KMS-11 (cell line): ENCODE results near the gene ZBTB20.
"Not testable (repeated sequence)": the region's sequence is repeated elsewhere in the genome, so short reads cannot be mapped to it uniquely, and the experiment has no call there.

Experiments
- H2AFZ ChIP-seq: fragments of 200-600 bp; sonication (generic); 2 replicates; pipeline ENCODE4 v1.6.1; 2016; ENCODE audit warnings: antibody characterized with exemption, mixed run types, low read depth
- H3K27ac ChIP-seq: fragments of 200-600 bp; sonication (generic); 2 replicates; pipeline ENCODE4 v1.6.1; 2016; ENCODE audit warnings: mild to moderate bottlenecking, mixed run types
- H3K27me3 ChIP-seq: fragments of 200-600 bp; sonication (generic); 2 replicates; pipeline ENCODE4 v1.6.1; 2017; ENCODE audit warnings: mild to moderate bottlenecking, low read depth, mixed run types, moderate library complexity; ENCODE audit not compliant: insufficient read depth
- H3K36me3 ChIP-seq: fragments of 200-600 bp; sonication (generic); 2 replicates; pipeline ENCODE4 v1.6.1; 2017; ENCODE audit warnings: mild to moderate bottlenecking, mixed run types; ENCODE audit not compliant: insufficient read depth
- H3K4me1 ChIP-seq: fragments of 200-600 bp; sonication (generic); 2 replicates; pipeline ENCODE4 v1.6.1; 2016; ENCODE audit warnings: mild to moderate bottlenecking, low read depth, mixed run types; ENCODE audit not compliant: poor library complexity, severe bottlenecking
- H3K4me2 ChIP-seq: fragments of 200-600 bp; sonication (generic); 2 replicates; pipeline ENCODE4 v1.7.0; 2016; ENCODE audit warnings: mild to moderate bottlenecking, mixed run types
- H3K4me3 ChIP-seq: fragments of 200-600 bp; sonication (generic); IDR thresholded peaks from 2 replicates; pipeline ENCODE4 v1.6.1; 2017; ENCODE audit warnings: low read depth, low read length, mixed read lengths; ENCODE audit not compliant: insufficient read depth
- H3K79me2 ChIP-seq: fragments of 200-600 bp; sonication (generic); 2 replicates; pipeline ENCODE4 v1.6.1; 2016; ENCODE audit warnings: low read depth, mixed run types; ENCODE audit not compliant: insufficient read depth
- H3K9ac ChIP-seq: fragments of 200-600 bp; sonication (generic); 2 replicates; pipeline ENCODE4 v1.6.1; 2016; ENCODE audit warnings: mild to moderate bottlenecking, mixed run types
- H4K20me1 ChIP-seq: fragments of 200-600 bp; sonication (generic); 2 replicates; pipeline ENCODE4 v1.6.1; 2016; ENCODE audit warnings: mild to moderate bottlenecking, mixed run types; ENCODE audit not compliant: insufficient read depth
- CTCF ChIP-seq: fragments of 200-600 bp; sonication (generic); conservative IDR thresholded peaks from 2 replicates; pipeline ENCODE4 v1.6.1; 2017; ENCODE audit warnings: low read depth, mild to moderate bottlenecking, antibody characterized with exemption, low read length, moderate library complexity, mixed read lengths

Gene ZBTB20

GRCh38 chr3:114686621-114687020 lies 460.5 kb downstream of the ZBTB20 start:
- no peaks in the 10 kb centered on the region for H3K4me1 ChIP-seq
- H3K4me3 ChIP-seq = no peak overlapping the region
- H3K27me3 ChIP-seq = no peaks in the 10 kb centered on the region
- H3K79me2 ChIP-seq = no peaks in the 10 kb centered on the region
- no peak overlapping the region for H3K4me2 ChIP-seq
- H3K36me3 ChIP-seq = no peaks in the 10 kb centered on the region
- no peak for TF ChIP-seq CTCF
- H4K20me1 ChIP-seq = no peaks in the 10 kb centered on the region
- no peak overlapping the region for H2AFZ ChIP-seq
- no peak overlapping the region for H3K9ac ChIP-seq
- no peak overlapping the region for H3K27ac ChIP-seq

- no peaks in the 10 kb centered on the region for H3K36me3 ChIP-seq
- no peak overlapping the region for H3K27ac ChIP-seq
- H4K20me1 ChIP-seq = no peaks in the 10 kb centered on the region
- H3K4me1 ChIP-seq = no peaks in the 10 kb centered on the region
- H3K4me3 ChIP-seq = no peak overlapping the region
- H3K4me2 ChIP-seq = no peak overlapping the region
- no peaks in the 10 kb centered on the region for H3K79me2 ChIP-seq
- H3K9ac ChIP-seq = no peak overlapping the region
- no peak for TF ChIP-seq CTCF
- H2AFZ ChIP-seq = no peak overlapping the region
- H3K27me3 ChIP-seq = no peaks in the 10 kb centered on the region
Observed at GRCh38 chr3:114685161-114685560, 461.9 kb downstream of the ZBTB20 start.

- no peaks in the 10 kb centered on the region for H3K27me3 ChIP-seq
- H3K4me2 ChIP-seq = no peak overlapping the region
- no peak overlapping the region for H3K4me3 ChIP-seq
- H3K27ac ChIP-seq = no peak overlapping the region
- no peak for TF ChIP-seq CTCF
- H3K4me1 ChIP-seq = no peaks in the 10 kb centered on the region
- no peaks in the 10 kb centered on the region for H4K20me1 ChIP-seq
- H2AFZ ChIP-seq = no peak overlapping the region
- no peaks in the 10 kb centered on the region for H3K36me3 ChIP-seq
- H3K9ac ChIP-seq = no peak overlapping the region
- no peaks in the 10 kb centered on the region for H3K79me2 ChIP-seq
Observed at GRCh38 chr3:114680299-114680698, 466.8 kb downstream of the ZBTB20 start.

GRCh38 chr3:114679773-114680172 lies 467.3 kb downstream of the ZBTB20 start:
- not testable (repeated sequence) for H3K79me2 ChIP-seq, H3K4me2 ChIP-seq, H3K36me3 ChIP-seq, H4K20me1 ChIP-seq, H3K9ac ChIP-seq, H2AFZ ChIP-seq, H3K4me1 ChIP-seq, H3K27ac ChIP-seq, H3K27me3 ChIP-seq, H3K4me3 ChIP-seq

GRCh38 chr3:114675104-114675503 lies 472.0 kb downstream of the ZBTB20 start:
- no peak for TF ChIP-seq CTCF
- no peaks in the 10 kb centered on the region for H3K79me2 ChIP-seq
- H2AFZ ChIP-seq = no peak overlapping the region
- no peaks in the 10 kb centered on the region for H3K27me3 ChIP-seq
- no peaks in the 10 kb centered on the region for H3K36me3 ChIP-seq
- H3K4me1 ChIP-seq = no peaks in the 10 kb centered on the region
- H3K4me2 ChIP-seq = no peak overlapping the region
- H3K27ac ChIP-seq = no peak overlapping the region
- H3K9ac ChIP-seq = no peak overlapping the region
- no peak overlapping the region for H3K4me3 ChIP-seq
- no peaks in the 10 kb centered on the region for H4K20me1 ChIP-seq
